ENCODE measurements around the gene CFAP20DC. TPM values are rescaled to one million over a fixed set of nuclear protein-coding genes. Genes with fewer than 3 reads are reported as not detected.

Gene CFAP20DC
- total and polyA plus RNA-seq, 2 of the 4 experiments (the other 2 are of a cell fraction): 1.2 to 1.6 TPM

- H2AFZ ChIP-seq (replicated peaks; ENCODE audit: low read length, poor library complexity): no peak overlapping the region
- WGBS, 2 experiments (ENCODE audit: extremely low coverage in 2 of 2, insufficient read length in 1 of 2): 60% methylated on average over 1 of the region's 7 CpGs; no CpG with 5 or more reads in 1 of the 2 experiments
- in situ Hi-C loops (cut with MboI; ENCODE audit: low sequenced_read_pairs): no loop called here
- no peak overlapping the region for H2BK15ac ChIP-seq (ENCODE audit: low read depth, low read length)
- H4K91ac ChIP-seq (ENCODE audit: insufficient read depth, low read depth, low read length): no peak overlapping the region
- TF ChIP-seq CHD1 (IDR thresholded peaks at IDR 0.05; ENCODE audit: low read depth, low read length) (no peak), MXI1 (IDR thresholded peaks at IDR 0.05; ENCODE audit: borderline replicate concordance, low read depth, low read length) (no peak), RFX5 (IDR thresholded peaks at IDR 0.05; ENCODE audit: low read depth, low read length) (no peak), MAFK (IDR thresholded peaks at IDR 0.05; ENCODE audit: low read depth, low read length) (no peak), ELK1 (IDR thresholded peaks at IDR 0.05; ENCODE audit: borderline replicate concordance, low read depth, low read length) (no peak), POLR2A (IDR thresholded peaks at IDR 0.05; ENCODE audit: low read depth, low read length) (no peak), NFE2L2 (IDR thresholded peaks at IDR 0.05; ENCODE audit: low read depth, low read length) (no peak), SMC3 (IDR thresholded peaks at IDR 0.05; ENCODE audit: low read depth, low read length) (no peak), CEBPB (IDR thresholded peaks at IDR 0.05; ENCODE audit: low read depth, low read length) (no peak), RAD21 (IDR thresholded peaks at IDR 0.05; ENCODE audit: low read length) (no peak), MAZ (IDR thresholded peaks at IDR 0.05; ENCODE audit: borderline replicate concordance, low read depth, low read length) (no peak), FOS (IDR thresholded peaks at IDR 0.05; ENCODE audit: low read depth, low read length) (no peak), BHLHE40 (IDR thresholded peaks at IDR 0.05; ENCODE audit: low read depth, low read length) (no peak), CTCF (conservative IDR thresholded peaks at IDR 0.05; ENCODE audit: low read depth, low read length) (no peak), RCOR1 (IDR thresholded peaks at IDR 0.05; ENCODE audit: insufficient replicate concordance, low read length) (no peak), USF2 (IDR thresholded peaks at IDR 0.05; ENCODE audit: low read depth, low read length) (no peak)
- no peak overlapping the region for H3K14ac ChIP-seq (replicated peaks; ENCODE audit: low read depth, low read length)
- H3K4me3 ChIP-seq (ENCODE audit: insufficient read depth, low read depth, low read length): no peak overlapping the region
- H2AK5ac ChIP-seq (ENCODE audit: low read depth, low read length): no peak overlapping the region
- ATAC-seq (ENCODE audit: low read depth) (no peak), DNase-seq (no peak)
- ChIA-PET CTCF (no interaction called here), POLR2A (ENCODE audit: unreplicated experiment) (no interaction called here)
- H3K4ac ChIP-seq (ENCODE audit: low read depth, low read length): no peak overlapping the region
- intact Hi-C loops (cut with micrococcal nuclease): no loop called here
- no peak overlapping the region for H3K18ac ChIP-seq (ENCODE audit: low read depth, low read length)
- H2BK20ac ChIP-seq (ENCODE audit: low read depth, low read length): no peak overlapping the region
- H3K79me1 ChIP-seq (ENCODE audit: low read depth in 1 of 2, low read length in 2 of 2): no peaks in the 10 kb centered on the region
- no peak overlapping the region for H2AK9ac ChIP-seq (replicated peaks; ENCODE audit: low read depth, low read length, poor library complexity)
- H3K9ac ChIP-seq (ENCODE audit: low read depth, low read length): no peak overlapping the region
- H2BK120ac ChIP-seq (ENCODE audit: low read depth, low read length): no peak overlapping the region
- no peak overlapping the region for H3K4me2 ChIP-seq (ENCODE audit: low read depth, low read length)
- H3K36me3 ChIP-seq (ENCODE audit: control insufficient read depth, insufficient read depth, low read length): no peaks in the 10 kb centered on the region
- no peaks in the 10 kb centered on the region for H3K4me1 ChIP-seq (ENCODE audit: control insufficient read depth, insufficient read depth, low read length)
- no peaks in the 10 kb centered on the region for H4K20me1 ChIP-seq (ENCODE audit: insufficient read depth, low read length)
- H4K5ac ChIP-seq (ENCODE audit: low read depth, low read length): no peak overlapping the region
- no peaks in the 10 kb centered on the region for H3K9me3 ChIP-seq (ENCODE audit: control insufficient read depth, insufficient read depth, low read length)
- dilution Hi-C loops (cut with HindIII; ENCODE audit: low sequenced_read_pairs, unreplicated experiment): no loop called here
- H3K27me3 ChIP-seq (ENCODE audit: control insufficient read depth, insufficient read depth, low read length): no peaks in the 10 kb centered on the region
- no peak overlapping the region for H2BK5ac ChIP-seq (ENCODE audit: low read depth, low read length, poor library complexity, severe bottlenecking)
- no peak overlapping the region for H3K27ac ChIP-seq (ENCODE audit: insufficient read depth, low read length)
- H3K9me1 ChIP-seq (ENCODE audit: insufficient read depth, low read length): no peaks in the 10 kb centered on the region
- no peak overlapping the region for H4K8ac ChIP-seq (ENCODE audit: low read depth in 2 of 2, low read length in 2 of 2)
- BruUV-seq (replicated peaks): no TSS peak
- no peak overlapping the region for H3K56ac ChIP-seq (ENCODE audit: extremely low read depth, insufficient read depth, low read length)
- H3K23ac ChIP-seq (ENCODE audit: low read depth, low read length): no peak overlapping the region
These were observed 201.0 kb downstream of the CFAP20DC start for GRCh38 chr3:58848826-58849225.
